HUDEP-2 (cell line): ENCODE measurements around the gene DYSF.

Experiments
- DNase-seq, 76 experiments: peaks; one replicate each; lab custom pipeline; 2025; ENCODE audit not compliant: unreplicated experiment in 76 of 76; lab: John Stamatoyannopoulos, UW

Gene DYSF

DNA sequence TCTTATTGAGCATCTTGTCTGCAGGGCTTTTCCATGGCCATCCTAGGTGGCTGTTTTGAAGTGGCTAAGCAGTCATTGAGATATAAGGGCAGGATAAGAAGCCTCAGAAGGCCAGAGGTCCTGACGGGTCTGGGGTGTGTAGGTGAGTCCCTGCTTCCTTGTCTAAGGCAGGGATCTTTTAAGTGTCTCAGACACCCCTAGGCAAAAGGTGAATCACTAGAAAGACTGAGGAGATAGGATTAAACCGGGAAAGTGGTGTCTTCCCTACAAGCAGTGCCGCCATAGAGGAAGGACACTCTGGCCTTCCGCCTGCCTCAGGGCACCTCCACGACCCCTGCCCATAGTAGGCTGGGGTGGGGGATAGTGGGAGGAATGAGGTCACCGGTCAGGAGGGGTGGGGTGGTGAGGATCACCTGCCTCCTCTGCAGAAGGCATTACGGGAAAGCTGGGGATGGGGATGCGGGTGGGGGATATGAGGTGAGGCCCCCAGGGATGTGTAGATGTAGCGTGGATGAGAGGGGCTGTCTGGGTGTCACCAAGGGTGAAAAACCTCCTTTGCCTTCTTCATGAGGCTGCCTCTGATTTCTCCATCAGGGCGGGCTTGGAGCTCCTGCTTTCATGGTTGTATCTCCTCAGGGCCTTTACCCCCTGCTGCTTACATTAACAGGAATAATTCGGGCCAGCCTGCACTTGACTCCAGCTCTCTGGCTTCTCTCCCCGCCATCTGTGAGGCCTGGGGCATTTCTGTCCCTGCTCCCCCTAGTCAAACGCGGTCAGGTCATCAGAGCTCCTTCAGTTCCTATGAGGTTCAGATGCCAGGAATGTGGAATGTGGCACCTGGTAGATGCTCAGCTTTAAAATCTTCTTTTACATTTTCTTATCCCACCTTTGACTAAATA lies 244.0 kb downstream of the DYSF start:
- no peak for DNase-seq

DNA sequence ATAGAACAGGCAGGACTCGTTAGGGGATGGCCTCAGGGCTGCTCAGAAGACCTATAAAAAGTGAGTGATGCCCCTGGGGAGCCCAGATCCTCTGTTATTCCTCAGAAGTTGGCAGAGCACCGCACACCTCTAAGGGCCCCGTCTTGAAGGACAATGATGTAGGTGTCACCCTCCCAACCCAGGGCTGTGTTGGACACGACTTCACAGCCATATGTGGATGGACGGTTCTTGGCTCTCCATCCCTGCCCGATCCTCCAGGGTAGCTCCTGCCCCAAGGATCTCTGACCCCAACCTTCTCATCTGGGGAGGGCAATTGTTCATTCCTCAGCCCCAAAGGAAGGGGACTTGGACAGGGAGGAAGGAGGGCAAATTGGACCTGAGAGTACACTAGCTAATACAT lies 246.1 kb downstream of the DYSF start:
- no peak for DNase-seq

DNA sequence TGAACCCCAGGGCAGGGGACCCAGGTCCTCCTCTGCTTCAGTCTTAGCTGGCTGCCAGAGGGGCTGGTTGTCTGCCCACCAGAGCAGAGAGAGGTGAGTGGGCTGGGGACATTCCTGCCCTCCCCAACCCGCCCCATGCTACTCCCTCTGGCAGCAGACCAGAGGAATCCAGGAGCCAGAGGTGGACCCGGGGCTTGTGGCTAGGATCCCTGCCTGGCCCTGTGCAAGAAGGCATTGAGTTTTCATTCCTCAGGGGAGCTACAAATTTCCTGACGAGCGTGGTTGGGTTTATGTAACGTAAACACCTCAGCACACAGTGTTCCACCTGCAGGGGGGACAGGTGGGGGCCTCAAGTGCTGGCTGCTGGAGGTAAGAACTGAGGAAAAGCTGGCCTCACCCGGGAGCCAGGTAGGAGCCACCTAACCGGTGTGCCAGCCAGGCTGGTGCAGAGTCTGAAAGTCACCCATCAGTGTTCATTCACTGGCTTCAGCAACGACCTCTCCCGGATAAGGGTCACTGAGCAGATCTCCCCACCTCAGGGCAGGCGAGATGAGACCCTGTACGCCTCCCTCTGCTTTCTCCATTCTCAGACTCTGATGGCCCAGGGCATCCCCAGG lies 246.8 kb downstream of the DYSF start:
- DNase-seq, result no peak

DNA sequence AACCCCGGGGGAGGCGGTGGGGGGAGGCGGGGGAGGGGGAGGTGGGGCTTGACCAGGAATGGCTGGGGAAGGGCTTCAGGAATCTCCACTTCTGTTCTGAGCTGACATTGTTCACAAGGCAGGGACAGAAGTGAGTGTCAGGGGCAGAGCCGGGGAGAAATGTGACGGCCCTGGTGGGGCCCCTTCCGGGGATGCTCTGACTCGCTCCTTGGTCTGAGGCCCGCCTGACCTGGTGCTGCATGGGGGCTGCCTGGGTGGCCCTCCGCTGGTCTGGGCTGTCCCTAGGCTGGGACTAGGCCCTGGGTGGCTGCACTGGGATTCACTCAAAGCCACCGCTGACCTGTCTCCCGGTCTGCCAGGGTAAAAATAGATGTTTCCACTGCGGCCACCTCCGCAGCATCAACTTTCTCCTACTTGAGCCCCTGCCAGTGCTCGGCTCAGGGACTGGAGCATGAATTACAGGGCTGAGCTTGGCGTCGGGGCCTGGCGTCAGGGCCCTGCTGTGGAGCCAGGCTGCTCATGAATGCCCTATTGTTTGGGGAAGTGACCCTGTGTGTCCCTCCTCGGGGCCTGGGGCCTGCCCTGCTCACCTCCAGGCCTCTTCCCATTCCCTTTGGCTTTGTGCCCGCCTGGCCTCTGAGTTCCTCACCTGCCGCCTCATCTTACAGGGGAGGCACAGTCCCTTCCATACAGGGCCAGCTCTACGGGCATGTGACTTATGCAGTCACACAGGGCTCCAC lies 247.5 kb downstream of the DYSF start:
- DNase-seq, result no peak

DNA sequence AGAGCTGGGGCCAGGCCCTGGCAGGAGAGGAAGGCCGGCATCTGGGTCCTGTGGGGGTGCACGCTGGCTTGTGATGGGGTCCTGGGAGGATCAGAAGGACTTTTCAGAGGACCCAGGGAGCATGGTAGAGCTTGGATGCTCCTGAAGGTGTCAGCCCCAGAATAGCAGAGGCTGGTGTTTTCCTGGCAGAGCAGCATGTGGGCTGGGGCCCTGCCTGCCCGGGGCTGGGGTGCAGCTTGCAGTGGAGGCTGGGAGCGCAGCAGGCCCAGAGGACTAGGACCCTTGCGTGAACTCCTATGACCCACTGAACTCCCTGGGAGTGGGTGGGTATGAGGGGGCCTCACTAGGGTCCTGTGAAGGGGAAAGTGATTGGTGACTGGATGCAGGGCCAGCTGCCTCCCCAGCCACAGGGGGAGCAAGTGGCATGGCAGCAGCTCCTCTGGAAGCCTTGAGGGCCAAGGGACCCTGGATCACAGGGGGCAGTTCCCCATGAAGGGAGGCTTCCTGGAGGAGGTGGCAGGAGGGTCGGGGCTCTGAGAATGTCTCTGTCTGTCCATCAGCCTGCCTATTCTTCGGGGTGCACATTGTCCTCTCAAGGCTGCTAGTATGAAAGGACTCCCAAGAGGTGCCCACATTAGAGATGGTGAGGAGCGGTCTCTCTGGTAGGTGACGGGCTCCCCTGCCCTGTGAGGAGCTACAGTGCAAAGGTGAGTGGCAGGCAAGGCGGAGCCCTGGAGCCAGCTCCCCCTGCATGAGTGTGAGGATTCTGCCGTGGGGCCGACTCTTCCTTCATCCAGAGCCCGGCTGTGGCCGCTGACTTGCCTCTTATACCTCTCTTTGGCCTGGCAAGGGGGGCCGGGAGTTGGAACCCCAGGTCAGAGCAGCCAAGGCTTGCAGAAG lies 249.0 kb downstream of the DYSF start:
- DNase-seq, result no peak

DNA sequence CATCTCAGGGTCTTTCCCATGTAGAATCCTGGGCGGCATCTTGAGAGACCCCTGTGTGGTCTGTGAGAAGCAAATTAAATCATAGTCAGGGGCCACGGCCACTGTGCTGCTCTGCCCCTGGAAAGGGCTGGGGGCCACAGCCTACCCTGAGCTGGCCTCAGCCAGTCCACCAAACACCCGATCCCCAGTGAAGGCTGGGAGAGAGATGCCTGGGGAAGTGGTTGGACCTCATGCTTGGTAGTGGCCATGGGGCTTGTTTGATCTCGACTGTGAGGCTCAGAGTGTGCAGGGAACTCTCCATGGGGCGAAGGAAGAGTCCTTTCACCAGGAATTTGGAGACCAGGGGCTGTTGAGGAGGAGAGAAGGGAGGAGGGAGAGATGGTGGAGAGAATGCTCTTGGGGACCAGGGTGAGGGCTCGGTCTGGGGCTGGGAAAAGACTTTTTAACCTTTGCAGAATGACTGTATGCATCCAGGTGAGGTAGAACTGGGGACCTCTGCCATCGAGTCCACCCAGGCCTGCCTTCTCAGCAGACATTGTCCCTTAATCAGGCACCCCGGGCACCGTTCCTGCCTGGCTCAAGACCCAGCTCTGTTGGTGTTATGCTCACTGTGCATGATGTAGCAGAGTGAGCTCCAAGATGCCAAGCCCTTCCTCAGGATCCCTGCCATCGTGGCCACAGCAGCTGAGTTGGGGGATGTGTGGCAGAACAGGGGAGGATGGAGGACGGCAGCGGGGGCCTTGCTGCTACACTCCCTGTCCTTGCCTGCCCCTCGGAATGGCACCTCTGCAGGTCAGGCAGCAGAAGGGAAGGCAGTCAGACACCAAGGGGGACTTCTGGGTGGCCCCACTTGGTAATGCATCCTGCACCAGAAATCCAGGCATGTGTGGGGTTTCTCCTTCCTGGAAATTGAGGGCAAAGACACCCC lies 249.9 kb downstream of the DYSF start:
- no peak for DNase-seq

DNA sequence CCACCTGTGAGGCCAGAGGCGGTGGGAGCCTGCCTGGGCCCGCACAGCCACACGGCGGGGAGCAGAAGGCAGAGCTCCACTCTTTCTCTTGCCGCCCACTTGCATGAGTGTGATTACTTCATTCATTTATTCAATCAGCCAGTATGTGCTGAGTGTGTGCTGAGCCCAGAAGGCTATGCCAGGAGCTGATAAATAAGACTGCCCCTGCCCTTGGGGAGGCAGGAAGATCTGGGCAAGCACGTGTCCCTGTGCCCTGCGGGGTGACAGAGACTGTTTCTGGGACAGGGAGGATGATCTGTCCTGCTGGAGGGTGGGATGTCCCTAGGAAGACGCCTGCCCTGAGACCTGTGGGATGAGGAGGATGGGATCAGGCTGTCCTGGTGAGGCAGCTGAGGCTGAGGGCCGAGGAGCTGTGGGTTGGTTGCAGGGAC lies 250.8 kb downstream of the DYSF start:
- DNase-seq, result no peak

DNA sequence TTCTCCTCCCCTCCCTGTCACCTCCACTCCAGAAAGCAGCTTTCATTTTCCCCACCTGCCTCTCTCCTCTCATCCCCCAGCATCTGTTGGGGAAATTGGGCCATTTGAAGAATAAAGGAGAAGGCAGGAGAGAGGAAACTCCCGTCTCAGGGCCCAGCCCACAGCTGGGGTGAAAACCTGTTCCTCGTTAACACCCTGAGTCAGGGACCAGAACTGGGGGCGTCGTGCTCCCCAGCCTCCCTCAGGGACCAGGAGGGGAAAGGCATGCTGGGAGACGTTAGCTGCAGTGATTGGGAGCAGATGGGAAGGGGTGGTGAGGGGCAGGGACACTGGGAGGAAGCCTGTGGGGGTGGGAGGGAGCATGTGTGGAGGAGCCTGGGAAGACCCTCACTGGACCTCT lies 251.3 kb downstream of the DYSF start:
- no peak for DNase-seq

DNA sequence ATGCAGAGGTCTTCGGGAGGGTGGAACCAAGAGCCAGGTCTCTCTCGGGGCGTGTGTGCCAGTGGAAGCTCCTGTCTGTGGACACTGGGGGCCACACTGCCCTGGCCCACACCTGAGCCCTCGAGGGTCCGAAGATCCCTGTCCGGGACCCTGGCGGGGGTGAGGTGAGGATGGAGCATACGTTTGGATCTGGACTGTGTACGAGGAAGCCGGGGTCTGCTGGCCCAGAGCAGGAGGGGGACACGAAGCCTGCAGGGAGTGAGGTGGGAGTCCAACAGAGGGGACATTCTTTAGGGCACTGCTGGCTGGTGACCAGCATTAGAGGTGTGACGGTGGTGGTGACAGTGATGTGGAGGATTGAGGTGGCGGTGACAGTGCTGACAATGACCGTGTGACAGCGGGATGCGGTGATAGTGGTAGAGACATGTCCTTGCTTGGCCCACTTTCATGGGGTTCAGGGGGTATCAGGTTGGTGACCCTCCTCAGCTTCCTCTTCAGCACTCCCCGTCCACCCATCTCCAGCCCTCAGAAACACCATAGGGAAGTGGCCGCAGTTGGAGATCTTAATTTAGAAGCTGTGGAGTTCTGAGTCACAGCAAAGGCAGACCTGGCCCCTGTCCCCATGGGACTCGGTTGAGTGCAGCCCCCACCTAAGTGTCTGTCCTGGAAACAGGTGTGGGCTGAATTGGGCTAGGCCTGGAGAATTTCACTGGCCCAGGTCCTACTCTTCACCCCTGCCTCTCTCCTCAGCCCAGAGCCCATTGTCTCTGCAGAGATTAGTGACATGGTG lies 252.0 kb downstream of the DYSF start:
- DNase-seq, result no peak

DNA sequence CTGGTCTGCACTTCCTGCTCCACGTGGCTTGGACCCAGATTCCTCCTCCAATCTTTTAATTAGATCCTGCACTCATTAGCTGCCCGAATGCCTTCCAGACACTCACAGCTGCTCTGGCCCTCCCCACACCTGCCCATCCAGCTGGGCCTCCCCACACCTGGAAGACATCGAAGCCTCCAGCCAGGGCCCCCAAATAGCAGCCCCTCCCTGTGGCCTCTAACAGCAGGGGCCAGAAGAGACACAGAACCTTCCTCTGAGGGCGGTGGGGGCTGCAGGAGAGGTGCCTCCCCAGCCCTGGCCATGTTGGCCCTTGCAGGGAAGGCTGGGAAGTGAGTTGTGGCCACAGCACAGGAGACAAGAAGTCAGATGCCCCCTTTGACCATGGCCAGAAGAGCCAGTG lies 252.8 kb downstream of the DYSF start:
- DNase-seq, result no peak

DNA sequence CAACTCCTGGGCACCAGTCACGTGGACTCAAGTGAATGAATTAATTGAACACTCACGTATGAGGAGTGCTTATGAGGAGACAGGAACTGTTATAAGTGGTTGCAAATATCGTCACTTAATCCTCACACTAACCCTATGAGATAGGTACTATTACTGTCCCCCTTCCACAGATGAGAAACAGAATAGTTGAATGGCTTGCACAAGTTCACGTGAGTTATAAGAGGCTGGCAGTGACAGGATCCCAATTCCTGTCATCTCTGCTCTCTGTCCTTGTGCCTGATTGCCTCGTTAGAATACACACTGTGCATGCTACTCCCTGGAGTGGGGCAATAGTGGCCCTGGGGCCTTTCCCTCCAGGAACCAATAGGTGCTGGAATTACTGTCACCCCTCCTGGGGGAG lies 253.5 kb downstream of the DYSF start:
- no peak for DNase-seq

DNA sequence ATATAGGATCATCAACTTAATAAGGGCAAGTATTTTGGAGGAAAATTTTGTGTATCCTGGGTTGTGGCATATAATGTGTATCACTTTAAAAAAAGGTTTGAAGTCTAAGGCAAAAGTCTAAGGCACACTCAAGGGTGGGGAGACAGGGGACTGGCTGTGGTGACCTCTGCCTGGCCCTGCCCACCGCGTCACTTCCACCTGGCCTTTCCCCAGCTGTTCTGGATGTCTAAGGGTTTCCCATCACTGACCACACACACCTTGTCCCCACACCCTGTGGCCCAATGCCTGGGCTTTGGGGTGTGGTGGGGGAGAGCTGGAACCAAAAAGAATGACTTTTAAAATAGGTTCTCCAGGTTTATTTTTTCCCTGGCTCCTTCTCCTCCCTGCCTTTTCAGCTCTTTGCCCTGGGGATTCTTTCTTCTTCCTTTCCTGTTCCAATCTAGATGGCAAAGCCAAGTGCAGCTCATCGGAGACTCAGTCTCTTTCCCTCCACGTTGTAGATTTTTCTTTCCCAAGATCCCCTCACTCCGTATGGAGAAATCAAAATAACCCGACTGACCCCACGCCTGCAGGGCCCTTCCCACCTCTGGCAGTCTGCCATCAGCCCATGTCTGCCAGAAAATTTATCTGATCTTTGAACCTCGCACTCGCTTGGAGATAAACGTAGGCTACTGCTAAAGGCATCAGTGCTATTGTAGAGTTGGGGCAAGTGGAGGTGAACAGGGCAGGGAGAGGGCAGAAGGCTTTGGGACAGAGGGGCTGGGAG lies 257.2 kb downstream of the DYSF start:
- no peak for DNase-seq

DNA sequence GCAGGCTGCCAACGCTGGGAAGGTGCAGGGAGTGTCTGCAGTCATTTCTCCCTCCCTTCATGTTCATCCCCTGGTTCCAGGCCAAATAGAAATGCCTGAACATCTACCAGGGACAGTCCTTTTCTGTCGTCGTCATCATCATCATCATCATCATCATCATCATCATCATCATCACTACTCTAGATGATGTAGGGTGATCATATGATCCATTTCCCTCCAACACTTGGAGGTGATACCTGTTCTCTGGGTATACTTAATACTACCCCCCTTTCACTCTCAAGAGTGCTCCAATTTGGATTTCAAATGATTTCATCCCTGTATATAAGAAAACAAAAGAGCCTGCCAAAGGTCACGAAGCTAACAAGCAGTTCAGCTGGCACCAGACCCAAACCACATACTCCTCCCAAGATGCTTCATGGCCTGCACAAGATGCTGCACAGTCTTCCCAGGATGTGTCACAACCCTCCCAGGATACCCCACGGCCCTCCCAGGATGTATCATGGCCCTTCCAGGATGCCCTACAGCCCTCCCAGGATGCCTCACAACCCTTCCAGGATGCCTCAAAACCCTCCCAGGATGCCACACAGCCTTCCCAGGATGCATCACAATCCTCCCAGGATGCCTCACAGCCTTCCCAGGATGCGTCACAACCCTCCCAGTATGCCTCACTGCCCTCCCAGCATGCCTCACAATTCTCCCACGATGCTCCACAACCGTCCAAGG lies 257.9 kb downstream of the DYSF start:
- DNase-seq, result peak in 2 of 76 experiments; percentile 1 to 6

DNA sequence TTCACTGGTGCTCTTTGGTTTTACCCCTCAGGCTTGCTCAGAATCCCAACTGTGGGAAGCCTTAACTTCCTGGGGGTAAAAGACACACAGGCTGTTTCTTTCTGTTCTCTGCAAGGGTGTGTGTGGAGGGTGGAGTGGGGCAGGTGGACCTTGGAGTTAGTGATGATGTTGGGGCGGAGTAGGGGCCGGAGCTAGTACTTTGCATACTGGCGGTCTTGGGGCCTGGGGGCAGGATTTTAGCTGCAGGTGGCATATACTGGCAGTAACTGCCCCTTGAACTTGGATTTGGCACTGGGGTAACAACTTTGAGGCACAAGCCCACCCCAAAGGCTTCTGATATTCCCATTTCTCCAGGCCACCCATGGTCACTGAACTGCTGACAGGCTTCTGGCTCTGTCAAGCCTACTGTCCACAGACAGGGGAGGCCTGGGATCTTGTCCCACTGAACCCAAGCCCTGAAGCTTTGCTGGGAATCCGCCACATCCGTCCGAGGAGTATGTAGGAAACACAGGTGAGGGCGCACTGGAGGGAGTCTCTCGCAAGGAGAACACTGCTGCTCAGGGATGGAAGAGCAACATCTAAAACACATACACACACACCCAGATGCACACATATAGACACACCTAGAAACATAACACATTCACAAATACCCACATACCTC lies 258.9 kb downstream of the DYSF start:
- no peak for DNase-seq

DNA sequence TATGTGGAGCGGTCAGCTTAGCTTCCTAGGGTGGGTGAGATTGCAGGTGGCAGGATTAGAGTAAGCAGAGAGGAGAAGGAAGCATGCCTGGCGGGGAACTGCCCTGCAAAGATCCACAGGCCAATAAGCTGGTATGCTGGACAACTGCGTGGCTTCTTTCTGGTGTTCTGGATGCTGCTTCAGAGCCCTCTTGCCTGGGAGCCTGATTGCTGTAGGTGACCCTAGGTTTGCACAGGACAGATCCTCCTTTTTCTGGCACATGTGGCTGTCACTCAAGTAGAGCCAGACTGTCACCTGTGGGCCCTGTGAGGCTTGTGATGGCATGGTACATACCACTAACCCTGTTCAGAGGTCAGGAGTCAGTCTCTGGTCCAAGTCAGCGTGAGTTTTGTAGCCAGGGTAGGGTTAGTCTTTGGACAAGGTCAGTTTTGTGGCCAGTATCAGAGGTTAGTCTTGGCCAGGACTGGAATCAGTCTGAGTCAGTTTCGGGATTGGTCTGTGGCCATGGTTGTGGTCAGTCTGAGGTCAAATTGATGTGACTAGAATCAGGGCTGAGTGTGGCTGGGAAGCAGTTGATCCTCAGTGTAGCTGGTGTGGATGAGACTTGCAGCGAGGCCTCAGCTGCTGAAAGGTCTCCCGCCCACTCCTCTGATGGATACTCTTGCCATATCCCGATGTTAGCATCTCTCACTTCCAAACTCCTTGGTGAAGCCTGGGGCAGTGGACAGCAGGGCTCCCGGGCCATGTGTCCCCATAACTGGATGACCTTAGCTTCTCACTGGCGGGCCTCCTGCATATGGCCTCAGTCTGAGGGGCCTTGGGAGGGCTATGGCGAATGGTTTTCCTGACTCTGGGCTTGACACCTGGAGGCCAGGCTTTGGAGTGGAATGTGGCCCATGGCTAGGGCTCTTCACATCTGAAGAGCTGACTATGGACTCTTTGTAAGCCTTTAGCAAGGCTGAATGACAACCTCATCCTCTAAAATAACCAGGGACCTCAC lies 260.5 kb downstream of the DYSF start:
- DNase-seq, result no peak
